H9 (cell line): Measurements from ENCODE around the gene ANKDD1B. TPM values are rescaled to one million over a fixed set of nuclear protein-coding genes. Genes with fewer than 3 reads are reported as not detected.

ENCODE experiments used
- DNase-seq: peaks from one replicate; pipeline ENCODE4 v3.0.0-alpha.2; 2017
- H2AFZ ChIP-seq: one replicate; pipeline ENCODE4 v1.6.1; 2013; ENCODE audit warnings: mild to moderate bottlenecking, low read length, control low read depth, moderate library complexity
- H2AK5ac ChIP-seq: 2 replicates; pipeline ENCODE4 v1.6.1; 2013; ENCODE audit warnings: low read length, control low read depth, mixed read lengths; ENCODE audit not compliant: insufficient read length
- H2BK120ac ChIP-seq: one replicate; pipeline ENCODE4 v1.6.1; 2013; ENCODE audit warnings: low read depth, mild to moderate bottlenecking, low read length, control low read depth, inconsistent platforms; ENCODE audit not compliant: poor library complexity, severe bottlenecking
- H2BK12ac ChIP-seq: 2 replicates; pipeline ENCODE4 v1.6.1; 2013; ENCODE audit warnings: low read length, control low read depth, mixed read lengths, low read depth; ENCODE audit not compliant: insufficient read length
- H2BK15ac ChIP-seq: 2 replicates; pipeline ENCODE4 v1.6.1; 2013; ENCODE audit warnings: low read depth, low read length, control low read depth
- H2BK20ac ChIP-seq: one replicate; pipeline ENCODE4 v1.6.1; 2013; ENCODE audit warnings: low read depth, mild to moderate bottlenecking, low read length, control low read depth, inconsistent platforms; ENCODE audit not compliant: poor library complexity, severe bottlenecking
- H2BK5ac ChIP-seq: 2 replicates; pipeline ENCODE4 v1.6.1; 2013; ENCODE audit warnings: low read length, control low read depth, mixed read lengths; ENCODE audit not compliant: insufficient read length
- H3K14ac ChIP-seq: 2 replicates; pipeline ENCODE4 v1.6.1; 2013; ENCODE audit warnings: low read length, control low read depth; ENCODE audit not compliant: insufficient read depth
- H3K18ac ChIP-seq: 2 replicates; pipeline ENCODE4 v1.6.1; 2013; ENCODE audit warnings: low read depth, mild to moderate bottlenecking, mixed read lengths, low read length, control low read depth; ENCODE audit not compliant: insufficient read length
- H3K23ac ChIP-seq: 2 replicates; pipeline ENCODE4 v1.6.1; 2013; ENCODE audit warnings: low read length, control low read depth, mixed read lengths, low read depth; ENCODE audit not compliant: insufficient read length
- H3K23me2 ChIP-seq: 2 replicates; pipeline ENCODE4 v1.6.1; 2013; ENCODE audit warnings: low read depth, mild to moderate bottlenecking, mixed read lengths, low read length, control low read depth; ENCODE audit not compliant: insufficient read length, poor library complexity, severe bottlenecking
- H3K27ac ChIP-seq: 2 replicates; pipeline ENCODE4 v1.5.1; 2013; ENCODE audit warnings: low read length, control low read depth, mixed read lengths, low read depth; ENCODE audit not compliant: insufficient read length
- H3K27me3 ChIP-seq: 2 replicates; pipeline ENCODE4 v1.6.1; 2013; ENCODE audit warnings: low read length, control low read depth, inconsistent platforms; ENCODE audit not compliant: insufficient read depth
- H3K4ac ChIP-seq: 2 replicates; pipeline ENCODE4 v1.6.1; 2013; ENCODE audit warnings: low read depth, mild to moderate bottlenecking, control low read depth, inconsistent platforms, low read length, moderate library complexity
- H3K4me1 ChIP-seq: 2 replicates; pipeline ENCODE4 v1.6.1; 2013; ENCODE audit warnings: low read length, control low read depth, inconsistent platforms; ENCODE audit not compliant: insufficient read depth
- H3K4me2 ChIP-seq: 2 replicates; pipeline ENCODE4 v1.6.1; 2013; ENCODE audit warnings: low read length, control low read depth, mixed read lengths; ENCODE audit not compliant: insufficient read length, insufficient read depth
- H3K56ac ChIP-seq: 2 replicates; pipeline ENCODE4 v1.6.1; 2013; ENCODE audit warnings: low read depth, mild to moderate bottlenecking, mixed read lengths, low read length, control low read depth; ENCODE audit not compliant: insufficient read length
- H3K79me1 ChIP-seq: 2 replicates; pipeline ENCODE4 v1.6.1; 2013; ENCODE audit warnings: low read depth, mild to moderate bottlenecking, moderate library complexity, low read length, control low read depth, inconsistent platforms; ENCODE audit not compliant: insufficient read depth, poor library complexity, severe bottlenecking
- H3K79me2 ChIP-seq: 2 replicates; pipeline ENCODE4 v1.6.1; 2013; ENCODE audit warnings: low read length, control low read depth, inconsistent platforms; ENCODE audit not compliant: insufficient read depth
- H3K9ac ChIP-seq: 2 replicates; pipeline ENCODE4 v1.6.1; 2013; ENCODE audit warnings: low read length, control low read depth, mixed read lengths; ENCODE audit not compliant: insufficient read length; ENCODE audit errors: extremely low read depth
- H3K9me3 ChIP-seq: one replicate; pipeline ENCODE4 v1.6.1; 2013; ENCODE audit warnings: low read depth, low read length, inconsistent platforms; ENCODE audit not compliant: control insufficient read depth
- H3T11ph ChIP-seq: one replicate; pipeline ENCODE4 v1.6.1; 2013; ENCODE audit warnings: mild to moderate bottlenecking, low read length, control low read depth, inconsistent platforms
- H4K20me1 ChIP-seq: one replicate; pipeline ENCODE4 v1.6.1; 2013; ENCODE audit not compliant: control insufficient read depth, insufficient read length, insufficient read depth
- H4K5ac ChIP-seq: 2 replicates; pipeline ENCODE4 v1.6.1; 2013; ENCODE audit warnings: low read depth, mild to moderate bottlenecking, mixed read lengths, low read length, control low read depth; ENCODE audit not compliant: insufficient read length
- H4K8ac ChIP-seq: replicated peaks from 2 replicates; pipeline ENCODE4 v1.6.1; 2013; ENCODE audit warnings: low read length, control low read depth, mixed read lengths, low read depth; ENCODE audit not compliant: insufficient read length
- H4K91ac ChIP-seq: 2 replicates; pipeline ENCODE4 v1.6.1; 2013; ENCODE audit warnings: low read depth, mild to moderate bottlenecking, moderate library complexity, mixed read lengths, low read length, control low read depth; ENCODE audit not compliant: insufficient read length
- H3K27ac Mint-ChIP-seq, 3 experiments: 2 replicates in 2 of 3; 3 replicates in 1 of 3; pipeline ENCODE4 v1.8.0; 2020 to 2021; ENCODE audit warnings: mixed read lengths in 3 of 3, mild to moderate bottlenecking in 1 of 3, moderate library complexity in 1 of 3
- H3K27me3 Mint-ChIP-seq: 2 replicates; pipeline ENCODE4 v1.8.0; 2021; ENCODE audit warnings: low read depth, mild to moderate bottlenecking, moderate library complexity, mixed read lengths
- H3K36me3 Mint-ChIP-seq, 3 experiments: 2 replicates in 2 of 3; 3 replicates in 1 of 3; pipeline ENCODE4 v1.8.0; 2020 to 2021; ENCODE audit warnings: low read depth in 3 of 3, mixed read lengths in 3 of 3; ENCODE audit not compliant: insufficient read depth in 1 of 3
- H3K4me1 Mint-ChIP-seq, 2 experiments: 2 replicates each; pipeline ENCODE4 v1.8.0; 2020; ENCODE audit warnings: mixed read lengths in 2 of 2
- H3K4me3 Mint-ChIP-seq, 2 experiments: 2 replicates in 1 of 2; 3 replicates in 1 of 2; pipeline ENCODE4 v1.8.0; 2020 to 2021; ENCODE audit warnings: mild to moderate bottlenecking in 2 of 2, mixed read lengths in 2 of 2, moderate library complexity in 1 of 2
- H3K9me3 Mint-ChIP-seq, 2 experiments: 2 replicates in 1 of 2; 3 replicates in 1 of 2; pipeline ENCODE4 v1.8.0; 2020; ENCODE audit warnings: mild to moderate bottlenecking in 2 of 2, mixed read lengths in 2 of 2, moderate library complexity in 1 of 2
- CTCF ChIP-seq: fragments of 200-600 bp; sonication (generic); conservative IDR thresholded peaks from 3 replicates; pipeline ENCODE4 v1.8.0; 2021; ENCODE audit warnings: antibody characterized with exemption, mild to moderate bottlenecking
- WGBS: extraction: QIAGEN DNeasy Blood & Tissue Kit; methylation state at CpG from one replicate; pipeline ENCODE4 v1.1.7; 2013; ENCODE audit warnings: missing lambda C conversion rate, low lambda C conversion rate, mixed read lengths; ENCODE audit not compliant: insufficient read length; ENCODE audit errors: extremely low coverage; 5-methylcytosine and 5-hydroxymethylcytosine counted together
- total RNA-seq: library from RNA; stranded (reverse); gene quantifications from 2 replicates; pipeline ENCODE4 v1.2.1, GENCODE V29; 2021

Gene ANKDD1B
- total RNA-seq, 1 experiment from 2014 or later, result 0.33 TPM

- no peak overlapping the region for H3K23ac ChIP-seq
These were observed 11.3 kb downstream of the ANKDD1B start for GRCh38 chr5:75622564-75622963.

More at GRCh38 chr5:75622564-75622963, 11.3 kb downstream of the ANKDD1B start:
- no peak for DNase-seq
- Histone ChIP-seq H2BK12ac (no peak overlapping the region), H3K27me3 (no peaks in the 10 kb centered on the region), H4K5ac (no peak overlapping the region), H4K91ac (no peak overlapping the region), H3K79me1 (no peaks in the 10 kb centered on the region), H3K18ac (no peak overlapping the region), H2BK120ac (no peak overlapping the region), H2AFZ (no peak overlapping the region), H3K27ac (no peak overlapping the region), H3K4ac (no peak overlapping the region), H4K20me1 (no peaks in the 10 kb centered on the region), H2AK5ac (no peak overlapping the region), H2BK15ac (no peak overlapping the region), H3T11ph (no peak overlapping the region), H3K23me2 (no peaks in the 10 kb centered on the region), H2BK20ac (no peak overlapping the region), H3K56ac (no peak overlapping the region), H3K4me1 (no peaks in the 10 kb centered on the region), H3K4me2 (no peak overlapping the region), H3K9ac (no peak overlapping the region), H3K9me3 (no peaks in the 10 kb centered on the region), H3K79me2 (no peaks in the 10 kb centered on the region), H4K8ac (no peak overlapping the region), H3K14ac (no peak overlapping the region), H2BK5ac (no peak overlapping the region)
- H3K4me1 Mint-ChIP-seq, result no peaks in the 10 kb centered on the region
- H3K27ac Mint-ChIP-seq, result no peak overlapping the region
- no peak overlapping the region for H3K4me3 Mint-ChIP-seq
- H3K9me3 Mint-ChIP-seq, result no peaks in the 10 kb centered on the region; a peak in 1 of 5 replicates
- H3K36me3 Mint-ChIP-seq, result no peaks in the 10 kb centered on the region
- WGBS, result no CpG with 5 or more reads among the region's 4 CpGs
- no peak for TF ChIP-seq CTCF
- no peaks in the 10 kb centered on the region for H3K27me3 Mint-ChIP-seq
